Uterus (tissue), 2 donors: Measurements from ENCODE around the gene UMODL1.

Source experiments
- CTCF ChIP-seq, 4 experiments: fragments of 200-600 bp in 2 of 4; fragments of 450-650 bp in 2 of 4; sonication (generic) in 2 of 4; IDR thresholded peaks; one replicate each; pipeline ENCODE4 v1.5.1; 2016 to 2019; ENCODE audit warnings: antibody characterized with exemption in 4 of 4, mild to moderate bottlenecking in 2 of 4, moderate library complexity in 1 of 4
- POLR2A ChIP-seq, 2 donors: fragments of 450-650 bp; IDR thresholded peaks; one replicate each; pipeline ENCODE4 v1.6.1; 2016; ENCODE audit warnings: antibody characterized with exemption in 2 of 2, mild to moderate bottlenecking in 1 of 2, moderate library complexity in 1 of 2

GRCh38 chr21:42142627-42143026 lies 71.5 kb downstream of the UMODL1 start:
- TF ChIP-seq CTCF (IDR thresholded peaks at IDR 0.05) (no peak), POLR2A (IDR thresholded peaks at IDR 0.05) (no peak)
